GM21717 (cell line): ENCODE measurements around the gene HAUS3.

Experiments used
- ATAC-seq: cut with Tn5 transposase; IDR thresholded peaks from one replicate; pipeline ENCODE4 v1.9.1; 2021; ENCODE audit warnings: mild to moderate bottlenecking, moderate library complexity; ENCODE audit not compliant: unreplicated experiment

The HAUS3 gene

DNA sequence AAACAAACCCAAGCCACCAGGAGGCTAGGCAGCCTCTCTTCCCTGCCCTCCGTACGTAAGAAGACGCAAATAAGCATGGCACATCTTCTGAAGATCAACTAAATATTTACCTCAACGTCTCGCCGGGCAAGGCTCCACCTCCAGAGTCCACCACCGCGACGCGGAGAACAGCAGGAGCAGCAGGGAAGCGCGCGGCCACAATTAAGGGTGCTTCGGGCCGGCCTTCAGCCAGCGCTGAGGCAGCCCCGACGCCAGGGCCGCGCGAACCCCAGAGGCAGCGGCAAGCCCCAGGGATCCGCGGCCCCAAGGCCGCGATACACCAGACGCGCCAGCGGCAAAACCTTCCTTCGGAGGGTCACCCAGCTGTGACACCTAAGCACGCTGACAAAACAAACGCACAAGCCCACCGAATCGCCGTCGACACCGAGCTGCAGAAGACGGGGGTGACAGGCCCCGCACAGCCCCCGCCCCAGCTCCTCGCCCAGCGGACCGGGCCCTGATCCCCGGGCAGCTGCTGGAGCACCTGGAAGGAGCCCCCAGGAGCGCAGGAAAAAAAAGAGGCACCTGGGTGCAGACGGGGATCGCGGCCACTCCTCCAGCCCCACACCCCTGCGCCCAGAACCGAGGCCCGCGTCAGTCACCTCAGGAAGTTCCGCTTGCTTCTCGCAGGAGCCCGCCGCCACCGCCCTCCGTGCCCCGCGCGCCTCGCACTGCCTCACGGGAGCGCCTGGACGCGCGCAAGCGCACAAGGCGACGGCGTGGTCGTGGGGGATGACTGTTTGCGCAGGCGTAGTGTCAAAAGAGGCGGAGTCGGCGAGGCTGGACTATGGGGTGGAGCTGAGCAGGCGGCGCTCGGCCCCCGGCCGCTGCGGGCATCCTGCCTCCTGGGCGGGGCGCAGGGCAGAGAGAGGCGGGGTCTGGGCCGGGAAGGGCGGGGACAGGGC is at the start of gene HAUS3, which contains the start of gene POLN:
Gene HAUS3 (minus strand): TSS at position 712 of the 944 bp plus-strand sequence. CDS start 1,175 bp downstream, outside the sequence.
Gene POLN (minus strand): TSS at position 712 of the 944 bp plus-strand sequence. CDS start 12,890 bp downstream, outside the sequence.
- ATAC-seq = peak; percentile 83

DNA sequence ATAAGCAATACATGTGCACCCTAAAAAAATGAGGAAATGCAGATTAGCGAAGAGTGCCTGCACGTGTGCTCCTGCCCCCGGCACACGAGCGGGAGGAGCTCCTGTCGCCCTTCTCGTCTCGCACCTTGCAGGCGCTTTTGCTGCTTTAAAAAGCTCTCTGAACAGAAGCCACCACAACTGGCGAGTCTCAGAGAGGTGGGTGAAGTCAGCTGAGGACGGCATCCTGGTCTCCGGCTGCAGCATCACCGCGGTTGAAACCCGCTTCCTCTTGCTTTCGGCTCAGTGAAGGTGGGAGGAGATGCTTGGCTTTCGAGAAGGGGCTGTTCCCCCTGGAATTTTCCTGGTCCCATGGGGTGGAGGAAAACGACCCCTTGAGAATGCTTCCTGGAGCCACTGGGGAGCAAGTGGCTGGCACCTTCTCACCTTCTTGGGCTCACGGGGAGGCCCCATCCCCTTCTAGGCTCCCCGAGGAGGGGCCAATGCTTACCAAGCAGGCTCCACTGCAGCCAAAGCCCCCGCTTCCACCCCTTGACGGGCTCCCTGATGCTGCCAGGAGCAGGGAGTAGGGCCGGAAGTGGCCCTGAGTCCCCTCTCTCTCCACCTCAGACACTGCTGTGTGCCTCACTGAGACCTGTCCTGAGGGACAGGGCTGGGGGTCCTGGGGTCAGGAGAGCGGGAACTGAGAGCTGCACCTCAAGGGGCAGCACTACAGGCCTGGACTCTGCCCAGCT is 49.2 kb upstream of the HAUS3 start:
- no peak for ATAC-seq

GRCh38 chr4:2290488-2290887 is 48.6 kb upstream of the HAUS3 start:
- no peak for ATAC-seq

DNA sequence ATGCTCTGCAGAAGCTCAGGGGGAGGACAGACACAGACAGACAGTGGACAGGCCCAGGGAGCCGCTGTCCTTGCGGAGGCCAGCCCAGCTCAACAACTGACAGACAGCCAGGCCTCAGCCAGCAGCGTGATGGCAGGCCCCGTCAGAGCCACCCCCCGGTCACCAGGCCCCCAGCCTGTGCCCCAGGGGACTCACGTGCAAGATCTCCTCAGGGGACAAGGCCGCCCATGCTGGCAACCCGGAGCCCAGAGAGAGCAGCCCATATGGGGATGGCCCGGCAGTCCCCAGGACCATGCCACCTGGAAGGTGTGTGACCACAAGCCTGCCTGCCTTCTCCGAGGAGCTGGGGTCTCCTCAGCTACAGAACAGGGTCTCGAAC is 48.0 kb upstream of the HAUS3 start:
- ATAC-seq = no peak

GRCh38 chr4:2289311-2289954 is 47.5 kb upstream of the HAUS3 start:
- ATAC-seq = no peak

DNA sequence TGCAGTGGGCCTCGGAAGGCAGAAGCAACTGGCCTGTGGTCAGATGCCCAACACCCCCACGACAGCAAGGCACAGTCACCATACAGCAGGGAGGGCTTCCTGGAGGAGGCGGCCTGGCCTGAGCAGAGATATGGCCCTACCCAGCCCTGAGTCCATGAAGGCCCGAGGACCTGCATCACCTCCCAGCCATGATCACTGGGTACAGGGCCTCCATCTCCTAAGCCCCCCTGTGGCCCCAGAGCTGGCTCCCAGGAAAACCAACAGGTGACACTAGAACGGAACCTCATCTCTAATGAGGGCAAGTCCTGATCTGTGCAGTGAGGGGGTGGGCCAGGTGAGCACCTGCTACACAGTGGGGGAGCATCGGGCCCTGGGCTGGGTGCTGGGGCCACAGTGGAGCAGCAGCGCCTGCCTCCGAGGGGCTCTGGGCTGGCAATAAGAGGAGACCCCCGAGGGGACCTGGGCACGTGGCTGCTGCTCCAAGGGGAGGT is 46.2 kb upstream of the HAUS3 start:
- ATAC-seq = no peak

GRCh38 chr4:2287594-2287915 is 45.6 kb upstream of the HAUS3 start:
- no peak for ATAC-seq

GRCh38 chr4:2286904-2287593 is 45.1 kb upstream of the HAUS3 start:
- ATAC-seq = no peak

DNA sequence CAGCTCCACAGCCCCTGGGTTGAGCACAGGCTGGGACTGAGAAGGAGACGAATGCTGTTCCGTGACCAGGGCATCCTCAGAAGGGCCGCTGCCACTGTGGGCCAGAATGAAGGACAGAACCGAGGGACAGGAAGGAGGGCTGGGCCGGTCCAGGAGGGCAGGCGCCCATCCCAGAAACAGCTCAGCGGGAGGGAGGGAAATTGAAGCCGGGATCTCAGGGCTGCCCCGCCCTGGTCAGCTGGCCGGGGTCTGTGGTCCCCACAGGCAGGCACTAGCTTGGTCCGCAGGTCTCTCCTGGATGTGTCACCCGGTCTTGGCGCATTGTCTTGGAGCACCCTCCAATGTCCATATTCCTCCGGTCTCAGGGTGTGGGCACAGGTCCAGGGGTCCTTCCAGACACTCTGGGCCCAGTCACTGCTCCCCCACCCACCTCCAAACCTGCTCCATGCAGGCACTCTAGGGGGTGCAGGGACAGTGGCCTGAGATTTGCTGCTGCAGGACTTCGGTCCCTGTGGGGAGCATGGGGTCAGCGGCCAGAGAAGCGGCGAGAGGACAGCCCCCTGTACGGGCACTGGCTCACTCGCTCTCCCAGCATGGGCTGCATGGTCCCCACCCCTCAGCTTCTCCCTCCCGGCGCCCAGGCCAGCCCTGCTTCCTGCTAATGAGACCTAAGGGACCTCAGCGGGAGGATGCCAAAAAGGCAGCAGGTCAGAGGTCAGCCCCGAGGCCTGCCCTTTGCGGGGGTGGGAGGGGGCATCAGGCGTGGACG is 43.9 kb upstream of the HAUS3 start:
- ATAC-seq = no peak

- ATAC-seq = no peak
These were observed 43.2 kb upstream of the HAUS3 start for GRCh38 chr4:2284934-2285612.

- no peak for ATAC-seq
These were observed 42.4 kb upstream of the HAUS3 start for GRCh38 chr4:2284161-2284933.

- no peak for ATAC-seq
These were observed 41.3 kb upstream of the HAUS3 start for GRCh38 chr4:2283199-2283711.

- peak; percentile 54 for ATAC-seq
These were observed 39.8 kb upstream of the HAUS3 start for GRCh38 chr4:2281575-2282343.

GRCh38 chr4:2280531-2281300 is 38.8 kb upstream of the HAUS3 start:
- no peak for ATAC-seq

GRCh38 chr4:2277956-2278355 is 36.0 kb upstream of the HAUS3 start:
- ATAC-seq = no peak

DNA sequence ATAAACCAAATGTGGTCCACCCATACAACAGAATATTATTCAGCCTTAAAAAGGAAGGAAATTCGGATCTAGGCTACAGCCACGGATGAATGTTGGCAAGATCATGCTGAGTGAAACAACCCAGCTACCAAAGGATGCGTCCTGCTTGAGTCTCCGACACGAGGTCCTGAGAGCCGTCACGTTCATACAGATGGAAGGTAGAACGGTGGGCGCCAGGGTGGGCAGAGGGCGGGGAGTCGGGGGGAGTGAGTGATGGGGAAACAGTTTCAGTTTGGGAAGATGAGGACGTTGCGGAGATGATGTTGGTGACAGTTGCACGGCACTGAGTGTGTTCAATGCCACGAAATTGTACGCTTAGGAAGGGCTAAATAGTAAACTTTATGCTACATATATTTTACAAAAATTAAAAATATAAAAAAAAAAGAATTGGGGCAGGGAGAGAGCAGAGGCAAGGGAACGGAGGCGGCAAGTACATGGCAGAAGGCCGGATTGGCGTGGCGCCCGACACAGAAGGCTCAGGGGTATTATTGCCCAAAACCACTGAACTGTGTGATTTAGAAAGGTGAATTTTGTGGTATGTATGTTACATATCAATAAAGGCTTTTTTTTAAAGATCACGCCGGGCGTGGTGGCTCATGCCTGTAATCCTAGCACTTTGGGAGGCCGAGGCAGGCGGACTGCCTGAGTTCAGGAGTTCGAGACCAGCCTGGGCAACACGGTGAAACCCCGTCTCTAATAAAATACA is 34.8 kb upstream of the HAUS3 start:
- ATAC-seq = no peak
